ENCODE measurements around the gene ERI3.
"Not testable (repeated sequence)": the region's sequence is repeated elsewhere in the genome, so short reads cannot be mapped to it uniquely, and the experiment has no call there.

ERI3 gene

DNA sequence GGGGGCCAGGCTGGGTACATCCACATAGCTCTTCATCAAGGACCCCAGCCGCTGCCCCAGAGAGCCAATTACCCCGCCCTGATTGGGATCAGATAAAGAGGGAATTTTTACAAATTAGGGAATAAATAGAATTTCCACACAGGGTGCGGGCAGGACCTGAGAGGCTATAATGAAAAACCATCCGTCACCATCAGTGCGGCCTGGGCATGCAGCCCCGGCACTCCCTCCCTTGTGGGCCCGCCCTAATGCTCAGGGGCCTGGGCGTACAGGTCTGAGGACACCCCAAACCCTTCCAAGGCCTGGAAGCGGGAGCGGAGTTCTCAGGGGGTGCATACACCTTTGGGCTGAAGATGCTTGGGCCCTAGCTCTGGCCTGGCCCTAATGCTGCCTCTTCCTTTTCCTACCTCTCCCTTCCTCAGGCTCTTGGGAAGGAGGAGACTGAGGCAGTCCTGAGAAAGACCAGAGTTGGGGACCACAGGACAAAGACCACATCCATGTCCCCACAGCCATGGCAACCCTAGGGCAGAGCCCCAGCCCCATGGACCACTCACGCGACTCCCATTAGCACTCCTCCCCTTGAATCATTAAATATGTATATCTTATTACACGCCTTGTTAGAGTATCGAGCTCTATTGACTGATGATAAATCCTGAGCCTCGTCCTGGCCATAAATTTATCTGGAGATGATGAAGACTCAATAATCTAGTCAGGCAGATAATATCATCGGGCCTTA is 125.5 kb downstream of the ERI3 start:
- no peak for DNase-seq

DNA sequence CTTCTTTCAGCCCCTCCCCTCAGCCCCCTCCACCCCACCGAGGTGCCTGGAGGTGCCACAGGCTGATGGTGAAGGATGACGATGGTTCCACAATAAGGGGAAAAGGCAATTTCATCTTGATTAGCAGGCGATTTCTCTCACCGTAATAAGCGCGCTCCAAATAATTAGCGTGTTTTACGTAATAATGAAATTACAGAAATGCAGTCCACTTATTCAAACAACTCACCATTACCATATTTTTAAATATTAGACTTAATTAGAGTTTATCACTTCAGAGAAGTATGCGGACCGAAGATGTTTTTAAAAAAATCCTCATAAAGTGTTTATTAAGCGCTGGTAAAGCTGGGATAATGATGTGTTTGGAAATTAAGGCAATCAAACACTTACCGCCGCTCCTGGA is 126.8 kb downstream of the ERI3 start:
- DNase-seq = no peak

DNA sequence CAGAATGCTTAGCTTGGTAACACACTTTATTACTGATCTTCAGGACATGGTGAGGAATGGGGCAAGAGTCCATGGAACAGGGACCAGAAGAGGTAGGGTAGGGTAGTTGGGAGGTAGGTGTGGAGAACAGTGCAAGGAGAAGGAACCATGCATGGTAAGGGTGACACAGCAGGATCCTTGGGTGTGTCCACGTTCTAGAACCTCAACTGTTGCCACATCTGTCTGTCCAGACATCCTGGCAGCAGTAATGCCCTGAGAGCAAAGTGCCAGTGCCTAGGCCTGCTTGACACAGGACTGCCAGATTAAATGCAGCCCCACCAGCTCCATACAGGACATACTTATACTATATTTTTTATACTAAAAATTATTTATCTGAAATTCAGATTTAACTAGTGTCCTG is 127.8 kb downstream of the ERI3 start:
- DNase-seq = no peak

DNA sequence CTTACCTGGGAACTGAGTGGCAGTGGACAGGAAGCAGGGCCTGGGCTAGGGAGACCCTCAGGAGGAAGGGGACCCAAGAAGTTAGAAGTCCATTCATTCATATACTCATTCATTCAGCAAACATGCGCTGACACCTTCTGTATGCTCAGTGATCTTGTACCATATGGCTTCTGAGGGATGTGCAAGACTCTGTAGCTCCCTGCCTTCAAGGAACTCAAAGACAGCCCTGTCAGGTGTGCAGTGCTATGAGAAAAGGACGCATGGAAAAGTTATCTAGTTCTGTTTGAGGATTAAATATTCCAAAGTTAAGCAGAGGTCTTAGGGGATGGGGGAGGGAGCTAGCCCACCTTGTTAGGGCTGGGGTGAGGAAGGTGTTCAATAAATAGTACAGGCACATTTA is 129.3 kb downstream of the ERI3 start:
- no peak for DNase-seq

DNA sequence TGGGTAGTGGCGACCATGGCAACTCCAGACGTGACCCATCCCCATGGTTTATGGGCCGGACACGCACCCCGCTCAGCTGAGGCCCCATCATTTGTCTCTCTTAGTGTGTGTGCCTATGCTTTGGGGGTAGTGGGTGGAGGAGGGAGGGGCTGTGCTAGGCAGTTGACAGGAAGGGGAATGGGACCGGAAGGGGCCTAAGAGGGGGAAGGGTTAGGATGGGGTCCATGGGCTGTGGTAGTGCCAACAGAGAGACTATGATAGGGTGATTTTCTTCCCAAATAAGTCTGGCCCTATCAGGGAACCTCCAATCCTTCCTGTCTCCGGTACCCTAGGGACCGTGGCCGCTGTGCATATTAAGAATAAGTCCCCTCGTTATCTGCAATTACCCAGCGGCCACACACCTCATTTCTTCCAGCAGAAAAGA is 131.9 kb downstream of the ERI3 start:
- no peak for DNase-seq

DNA sequence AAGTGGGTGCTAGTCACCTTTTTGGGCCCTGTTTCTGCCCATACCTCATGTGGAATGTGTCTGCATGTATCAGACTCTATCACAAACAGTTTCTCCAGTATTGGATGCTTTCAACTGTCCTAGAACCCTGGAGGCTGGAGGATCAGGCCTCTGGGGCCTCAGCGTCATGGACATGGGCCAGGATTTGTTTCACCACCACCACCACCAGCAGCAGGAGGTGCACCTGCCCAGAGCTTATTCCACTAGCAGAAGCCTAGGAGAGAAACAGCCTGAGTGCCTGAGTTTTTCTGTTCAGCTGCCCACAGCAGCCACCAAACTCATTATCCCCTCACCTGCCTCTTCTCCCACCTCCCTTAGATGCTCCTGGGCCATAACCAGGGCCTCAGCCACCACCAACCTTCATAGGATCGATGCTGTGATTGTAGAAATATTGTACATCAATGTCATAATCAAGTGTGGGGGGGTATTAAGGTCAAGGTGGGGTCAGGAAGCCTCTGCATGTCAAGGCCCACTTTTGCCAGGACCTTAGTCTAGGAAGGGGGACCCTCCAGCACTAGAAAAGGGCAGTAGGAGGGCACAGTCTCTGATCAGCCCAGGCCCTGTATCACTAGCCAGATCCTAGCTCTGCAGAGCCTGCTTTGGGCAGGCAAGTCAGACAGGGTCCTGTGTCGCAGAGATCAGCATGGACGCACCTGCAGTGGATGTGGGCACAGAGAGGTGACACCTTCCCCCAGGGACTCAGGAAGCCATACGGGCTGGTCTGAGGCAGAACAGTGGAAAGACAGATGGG is 132.5 kb downstream of the ERI3 start:
- DNase-seq = no peak

DNA sequence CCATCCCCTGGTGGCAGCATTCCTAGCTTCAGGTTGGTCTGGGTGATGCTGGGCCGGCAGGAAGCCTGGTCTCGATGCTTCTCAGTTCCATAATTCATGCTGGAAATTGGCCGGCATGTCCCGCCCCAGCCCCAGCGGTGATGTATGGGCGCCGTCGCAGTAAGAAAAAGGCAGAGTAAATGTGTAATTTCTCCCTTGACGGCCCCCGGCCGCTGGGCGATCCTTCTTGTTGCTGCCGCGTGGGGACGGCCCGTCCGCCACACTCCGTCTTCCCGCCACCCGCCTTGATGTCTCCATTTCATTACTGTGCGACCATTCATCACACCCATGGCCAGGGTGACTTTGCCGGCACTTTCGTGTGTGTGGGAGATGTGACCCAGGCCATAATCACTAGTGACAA is 133.3 kb downstream of the ERI3 start:
- DNase-seq = no peak

DNA sequence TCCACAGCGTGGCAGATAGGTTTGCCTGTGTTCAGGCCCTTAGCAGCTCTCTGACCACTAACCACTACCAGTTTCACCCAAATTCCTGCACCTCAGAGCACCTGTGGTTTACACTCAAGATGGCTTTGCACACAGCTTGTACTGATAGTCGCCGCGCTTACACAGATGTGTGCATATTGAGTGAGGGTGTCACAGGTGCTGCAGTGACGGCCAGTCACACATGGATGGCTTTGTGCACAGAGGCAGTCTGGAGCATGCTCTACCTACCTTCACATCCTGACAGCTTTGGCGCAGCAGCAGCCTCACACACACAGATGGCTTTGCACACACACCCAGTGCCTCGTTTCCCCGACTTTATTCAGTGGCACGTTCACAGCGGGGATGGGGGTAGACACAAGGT is 134.3 kb downstream of the ERI3 start:
- no peak for DNase-seq

DNA sequence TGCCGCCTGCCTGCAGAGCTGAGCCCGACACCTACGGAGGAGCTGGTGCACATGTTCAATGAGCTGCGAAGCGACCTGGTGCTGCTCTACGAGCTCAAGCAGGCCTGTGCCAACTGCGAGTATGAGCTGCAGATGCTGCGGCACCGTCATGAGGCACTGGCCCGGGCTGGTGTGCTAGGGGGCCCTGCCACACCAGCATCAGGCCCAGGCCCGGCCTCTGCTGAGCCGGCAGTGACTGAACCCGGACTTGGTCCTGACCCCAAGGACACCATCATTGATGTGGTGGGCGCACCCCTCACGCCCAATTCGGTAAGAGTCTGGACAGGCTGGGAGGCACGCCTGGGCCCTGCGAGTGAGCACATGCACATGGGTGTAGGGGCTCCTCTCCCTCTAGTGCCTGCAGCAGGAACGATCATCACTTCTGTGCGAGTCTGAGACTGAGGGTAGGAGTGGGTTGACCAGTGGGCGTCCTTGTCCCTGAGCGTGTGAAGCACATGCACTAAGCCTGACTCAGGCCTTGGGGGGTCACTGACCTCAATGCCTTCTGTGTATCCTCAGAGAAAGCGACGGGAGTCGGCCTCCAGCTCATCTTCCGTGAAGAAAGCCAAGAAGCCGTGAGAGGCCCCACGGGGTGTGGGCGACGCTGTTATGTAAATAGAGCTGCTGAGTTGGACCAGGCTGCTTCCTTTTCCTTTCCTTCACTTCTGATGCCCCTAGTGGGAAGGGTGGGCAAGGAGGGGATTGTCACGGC is 134.9 kb downstream of the ERI3 start:
- DNase-seq = no peak

DNA sequence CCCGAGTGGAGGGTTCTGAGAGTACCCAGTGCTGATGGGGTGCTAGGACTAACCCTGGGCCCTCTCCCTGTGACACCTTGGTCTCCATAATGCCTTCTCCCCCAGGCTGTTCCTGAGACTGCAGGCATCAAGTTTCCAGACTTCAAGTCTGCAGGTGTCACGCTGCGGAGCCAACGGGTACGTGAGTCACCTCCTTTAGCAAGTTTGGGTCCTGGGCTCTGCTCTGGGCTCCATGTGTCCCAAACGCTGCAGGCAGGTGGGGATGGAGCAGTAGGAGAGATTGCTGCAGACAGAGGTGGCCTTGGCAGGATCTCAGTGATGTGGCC is 135.8 kb downstream of the ERI3 start:
- no peak for DNase-seq

DNA sequence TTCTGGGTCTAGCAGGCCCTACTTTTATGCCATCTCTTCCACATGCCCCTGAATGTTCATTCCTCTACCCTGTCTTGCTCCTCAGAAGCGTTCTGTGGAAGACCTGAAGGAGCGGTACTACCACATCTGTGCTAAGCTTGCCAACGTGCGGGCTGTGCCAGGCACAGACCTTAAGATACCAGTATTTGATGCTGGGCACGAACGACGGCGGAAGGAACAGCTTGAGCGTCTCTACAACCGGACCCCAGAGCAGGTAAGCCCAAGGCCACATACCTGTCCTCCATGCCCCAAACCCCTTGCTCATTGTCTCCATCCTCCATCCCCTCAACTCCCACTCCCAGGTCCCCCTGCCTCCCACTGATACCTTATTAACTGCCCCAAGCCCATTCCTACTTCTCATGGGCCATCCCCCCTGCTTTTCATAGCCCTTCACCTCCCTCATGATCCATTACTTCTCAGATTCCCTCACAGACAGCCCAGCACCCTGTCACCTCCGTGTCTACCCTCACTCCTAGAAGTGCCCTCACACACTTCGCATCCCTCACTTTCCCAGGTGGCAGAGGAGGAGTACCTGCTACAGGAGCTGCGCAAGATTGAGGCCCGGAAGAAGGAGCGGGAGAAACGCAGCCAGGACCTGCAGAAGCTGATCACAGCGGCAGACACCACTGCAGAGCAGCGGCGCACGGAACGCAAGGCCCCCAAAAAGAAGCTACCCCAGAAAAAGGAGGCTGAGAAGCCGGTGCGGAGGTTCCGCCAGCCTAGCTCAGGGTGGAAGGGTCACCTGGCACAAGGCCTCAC is 136.4 kb downstream of the ERI3 start:
- no peak for DNase-seq

DNA sequence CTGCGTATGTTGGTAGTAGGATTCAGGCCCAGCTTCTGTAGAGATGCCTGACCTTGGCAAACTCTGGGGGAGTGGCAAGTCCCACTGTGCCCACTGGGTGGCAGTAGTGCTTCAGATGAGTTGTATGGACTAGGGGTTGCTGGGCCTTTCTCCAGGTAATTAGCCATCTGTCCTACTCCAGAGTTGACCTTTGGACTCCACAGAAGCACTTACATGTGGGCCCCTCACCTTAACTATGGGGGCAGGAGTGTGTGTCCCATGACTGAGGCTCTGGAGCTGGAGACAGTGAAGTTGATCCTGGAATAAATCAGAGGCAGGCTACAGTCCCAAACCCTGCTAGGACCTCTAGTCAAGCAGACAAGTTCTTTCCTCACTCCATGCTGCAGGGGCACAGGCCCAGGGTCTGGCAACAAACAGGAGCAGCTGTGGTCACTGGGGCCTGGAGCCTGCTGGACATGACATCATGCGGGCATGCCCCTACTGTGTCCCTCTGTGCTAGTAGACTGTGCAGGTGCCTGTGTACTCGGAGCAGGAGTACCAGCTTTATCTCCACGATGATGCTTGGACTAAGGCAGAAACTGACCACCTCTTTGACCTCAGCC is 137.1 kb downstream of the ERI3 start:
- peak in 4 of 5 experiments; percentile 26 to 66 (median 59) for DNase-seq

DNA sequence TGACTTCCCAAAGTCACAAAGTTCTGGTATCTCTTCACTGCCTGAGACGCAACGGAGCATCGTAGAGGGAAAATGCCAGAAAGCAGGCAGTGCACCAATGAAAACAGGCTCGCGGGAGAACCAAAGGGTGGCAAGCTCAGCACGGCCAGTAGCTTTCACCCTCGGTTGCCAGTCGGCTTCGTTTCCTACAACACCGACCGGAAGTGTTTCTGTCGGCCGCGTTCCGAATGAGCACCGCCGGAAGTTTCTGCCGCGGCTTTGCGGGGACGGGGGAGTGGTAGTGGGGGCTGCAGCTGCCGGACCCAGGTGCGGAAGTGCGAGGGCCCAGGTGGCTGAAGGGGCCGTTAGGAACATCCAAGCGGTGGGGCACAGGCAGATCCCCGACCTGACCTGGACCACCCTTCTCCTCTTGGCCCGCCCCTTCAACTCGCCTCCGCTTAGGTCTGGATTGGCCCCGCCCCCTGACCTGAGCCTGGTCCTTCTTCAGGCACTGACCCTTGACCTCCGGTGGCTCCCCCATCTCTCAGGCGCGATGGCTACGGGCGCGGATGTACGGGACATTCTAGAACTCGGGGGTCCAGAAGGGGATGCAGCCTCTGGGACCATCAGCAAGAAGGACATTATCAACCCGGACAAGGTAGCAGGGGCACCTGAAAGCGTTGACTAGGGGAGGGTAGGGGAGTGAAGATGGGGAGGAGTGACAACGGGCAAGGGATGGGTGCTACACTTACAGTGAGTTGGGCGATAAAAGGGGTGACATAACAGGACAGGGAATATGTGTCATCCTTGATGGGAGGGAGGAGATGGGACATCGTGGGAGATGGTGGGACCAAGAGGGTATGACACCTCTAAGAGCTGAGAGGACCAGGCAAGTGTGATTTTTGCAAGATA is 141.6 kb downstream of the ERI3 start, which contains the start of gene DMAP1:
TSS of gene DMAP1 (plus strand) at position 250 of the 891 bp plus-strand sequence. CDS start at position 533, 283 bp downstream.
- peak; percentile 63 to 89 (median 74) for DNase-seq

DNA sequence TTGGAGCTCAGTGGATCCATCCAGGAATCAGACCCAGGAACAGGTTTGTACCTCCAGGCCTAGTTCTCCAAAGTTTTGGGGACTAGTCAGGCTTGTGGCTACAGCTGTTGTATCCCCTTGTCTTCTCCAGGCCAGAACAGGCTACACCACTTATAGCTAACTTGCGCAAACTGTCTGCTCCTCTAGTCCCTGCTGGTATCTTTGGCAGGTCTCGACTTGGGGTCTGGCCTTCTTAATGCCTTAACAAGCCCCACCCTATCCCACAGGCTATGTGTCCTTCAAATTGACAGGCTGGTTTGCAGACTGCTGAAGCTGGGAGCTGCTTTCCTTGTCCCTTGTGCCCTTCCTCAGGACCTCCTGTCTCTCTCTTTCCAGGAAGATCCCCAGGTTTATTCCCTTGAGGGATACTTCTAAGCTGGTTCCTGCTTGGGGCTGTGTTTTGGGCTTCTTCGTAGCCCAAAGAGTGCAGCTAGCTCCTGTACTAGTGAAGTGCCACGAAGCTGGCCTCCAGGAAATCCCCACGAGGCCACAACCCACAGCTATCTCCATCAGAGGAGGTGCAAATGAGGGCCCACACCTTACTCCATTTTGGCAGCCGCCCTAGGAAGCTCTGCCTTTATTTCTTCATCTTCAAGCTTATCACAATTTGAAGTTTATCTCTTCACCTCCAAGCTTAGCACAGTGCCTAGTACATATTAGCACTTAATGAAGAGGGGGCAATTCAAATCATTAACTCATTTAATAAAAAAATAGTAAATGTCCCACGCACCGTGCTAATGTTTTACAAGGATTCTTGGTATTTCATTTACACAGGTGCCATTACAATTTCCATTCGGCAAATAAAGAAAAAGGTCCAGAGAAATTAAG is 142.5 kb downstream of the ERI3 start:
- peak in 3 of 5 experiments; percentile 19 to 74 (median 22) for DNase-seq

DNA sequence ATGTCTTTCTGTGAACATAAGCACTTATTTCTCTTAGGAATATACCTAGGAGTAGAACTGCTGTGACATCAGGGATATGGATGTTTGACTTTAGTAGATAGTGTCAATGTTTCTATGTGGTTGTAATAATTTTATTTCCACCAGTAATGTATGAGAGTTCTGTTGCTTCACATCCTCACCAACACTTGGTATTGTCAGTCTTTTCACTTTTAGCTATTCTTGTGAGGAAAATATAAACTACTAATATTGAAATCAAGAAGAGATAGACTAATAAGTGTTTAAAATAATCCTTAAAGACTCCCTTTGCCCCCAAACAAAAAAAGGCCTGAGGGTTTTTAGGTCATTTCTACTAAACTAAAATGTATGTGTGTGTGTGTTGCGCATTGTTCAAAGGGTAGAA is 144.5 kb downstream of the ERI3 start:
- DNase-seq = no peak

DNA sequence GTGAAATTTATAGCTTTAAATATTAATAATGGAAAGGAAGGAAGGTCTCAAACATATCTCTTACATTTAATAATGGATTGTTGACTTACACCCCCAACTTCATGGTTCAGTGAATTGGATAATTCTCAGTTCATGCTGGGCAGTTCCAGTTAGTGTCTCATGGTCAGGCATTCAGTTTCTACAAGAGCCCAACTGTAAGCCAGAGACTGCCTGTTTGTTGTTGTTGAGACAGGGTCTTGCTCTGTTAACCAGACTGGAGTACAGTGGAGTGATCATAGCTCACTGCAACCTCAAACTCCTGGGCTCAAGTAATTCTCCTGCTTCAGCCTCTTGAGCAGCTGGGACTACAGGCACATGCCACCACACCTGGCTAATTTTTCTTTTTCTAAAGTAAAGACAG is 146.8 kb downstream of the ERI3 start:
- DNase-seq = no peak

DNA sequence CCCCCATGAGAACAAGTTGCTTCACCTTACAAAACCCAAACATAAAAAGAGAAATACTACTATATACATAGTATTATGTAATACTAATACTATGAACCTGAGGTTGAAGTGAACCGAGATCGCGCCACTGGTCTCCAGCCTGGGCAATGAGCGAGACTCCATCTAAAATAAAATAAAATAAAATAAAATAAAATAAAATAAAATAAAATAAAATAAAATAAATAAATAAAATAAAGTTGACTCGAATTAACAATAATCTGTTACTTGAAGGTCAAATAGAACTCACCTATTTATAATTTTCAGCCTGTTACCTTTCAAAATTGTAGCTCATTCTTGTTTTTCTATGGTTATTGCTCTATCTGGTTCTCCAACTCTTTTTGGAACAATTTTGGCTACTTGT is 148.5 kb downstream of the ERI3 start:
- DNase-seq = not testable (repeated sequence)

DNA sequence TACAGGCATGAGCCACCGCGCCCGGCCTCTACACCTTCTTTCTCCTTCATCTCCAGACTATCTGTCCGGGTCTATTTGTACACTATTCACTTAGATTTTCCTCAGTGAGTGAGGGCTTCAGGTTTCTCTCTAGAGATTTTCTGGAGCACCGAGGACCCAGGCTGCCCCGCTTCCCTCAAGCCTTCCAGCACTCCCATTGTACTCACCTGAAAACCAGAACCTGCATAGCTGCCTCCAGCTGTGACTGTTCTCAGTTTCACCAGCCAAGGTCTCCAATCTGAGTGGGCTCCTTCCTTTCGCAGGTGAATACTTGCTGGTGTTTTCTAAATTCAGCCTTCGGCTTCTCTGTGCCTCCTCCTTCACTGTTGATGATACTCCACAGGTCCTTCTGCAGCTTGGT is 154.7 kb downstream of the ERI3 start:
- DNase-seq = no peak

DNA sequence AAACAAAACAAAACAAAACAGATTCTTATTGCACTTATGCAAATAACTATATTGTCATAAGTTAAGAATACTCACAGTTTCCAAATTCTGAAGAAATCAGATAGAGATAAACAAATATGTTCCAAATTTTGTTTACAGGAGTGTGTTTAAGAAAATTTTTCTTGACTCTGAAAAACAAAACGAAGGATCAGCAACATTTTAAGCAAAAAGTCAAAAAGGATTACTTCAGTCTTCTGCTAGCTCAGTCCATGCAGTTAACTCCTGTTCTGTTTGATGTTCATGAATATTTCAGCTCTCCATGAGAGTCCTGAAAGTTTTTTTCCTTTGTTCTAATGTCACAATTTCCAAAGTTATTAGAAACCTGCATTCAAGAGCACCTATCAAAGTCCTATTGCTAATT is 180.4 kb downstream of the ERI3 start:
- DNase-seq = no peak
